SK-N-SH (cell line): ENCODE results near the gene TYSND1. TPM values are rescaled to one million over a fixed set of nuclear protein-coding genes. Genes with fewer than 3 reads are reported as not detected.
"Not testable (repeated sequence)": the region's sequence is repeated elsewhere in the genome, so short reads cannot be mapped to it uniquely, and the experiment has no call there.

Experiments used
- CTCF ChIA-PET: fragments of 300-600, 350-600 bp; formaldehyde crosslinking; extraction: SDS; loops from one replicate; lab custom pipeline; 2021; lab: Yijun Ruan, JAX
- POLR2A ChIA-PET: fragments of 350-600 bp; sonication (Branson Sonifier 250); formaldehyde crosslinking; extraction: SDS; loops from one replicate; lab custom pipeline; 2020; ENCODE audit warnings: antibody characterized with exemption, inconsistent platforms; lab: Yijun Ruan, JAX
- DNase-seq: peaks from one replicate; pipeline ENCODE4 v3.0.0; 2012
- H2AFZ ChIP-seq: fragments of 200-600 bp; sonication (generic); 2 replicates; pipeline ENCODE4 v1.8.1; 2016; ENCODE audit warnings: antibody characterized with exemption, mild to moderate bottlenecking, low read depth
- H3F3A ChIP-seq: fragments of 200-600 bp; sonication (generic); replicated peaks from 2 replicates; pipeline ENCODE3; 2016; ENCODE audit warnings: antibody characterized with exemption, mild to moderate bottlenecking; ENCODE audit not compliant: insufficient read depth
- H3K27ac ChIP-seq, 2 experiments: fragments of 200-500 bp in 1 of 2; fragments of 200-600 bp in 1 of 2; sonication (Bioruptor generic) in 1 of 2; sonication (generic), shearing (Covaris generic) in 1 of 2; 2 replicates each; pipeline versions ENCODE4 v1.5.1 to v1.6.1; 2014 to 2016; ENCODE audit warnings: low read depth in 2 of 2, inconsistent platforms in 1 of 2, low read length in 1 of 2, mild to moderate bottlenecking in 1 of 2, mixed read lengths in 1 of 2
- H3K27me3 ChIP-seq: fragments of 200-600 bp; sonication (generic), shearing (Covaris generic); 2 replicates; pipeline ENCODE4 v1.6.1; 2016; ENCODE audit warnings: mixed run types; ENCODE audit not compliant: insufficient read depth
- H3K36me3 ChIP-seq, 2 experiments: fragments of 200-500 bp in 1 of 2; fragments of 200-600 bp in 1 of 2; sonication (Bioruptor generic) in 1 of 2; sonication (generic) in 1 of 2; replicated peaks in 1 of 2; 2 replicates each; pipeline versions ENCODE3 to v1.5.1; 2014 to 2016; ENCODE audit warnings: low read length in 1 of 2, mild to moderate bottlenecking in 1 of 2; ENCODE audit not compliant: insufficient read depth in 2 of 2, control insufficient read depth in 1 of 2
- H3K4me1 ChIP-seq, 2 experiments: fragments of 200-500 bp in 1 of 2; fragments of 200-600 bp in 1 of 2; sonication (Bioruptor generic) in 1 of 2; sonication (generic), shearing (Covaris generic) in 1 of 2; 2 replicates each; pipeline versions ENCODE4 v1.5.1 to v1.6.1; 2014 to 2016; ENCODE audit warnings: low read depth in 1 of 2, low read length in 1 of 2, mixed run types in 1 of 2; ENCODE audit not compliant: insufficient read depth in 2 of 2, control insufficient read depth in 1 of 2
- H3K4me2 ChIP-seq: fragments of 200-600 bp; sonication (generic), shearing (Covaris generic); 2 replicates; pipeline ENCODE4 v1.6.1; 2017; ENCODE audit warnings: mixed run types
- H3K4me3 ChIP-seq, 2 experiments: fragments of 200-500 bp in 1 of 2; fragments of 200-600 bp in 1 of 2; sonication (Bioruptor generic) in 1 of 2; sonication (generic), shearing (Covaris generic) in 1 of 2; 2 replicates each; pipeline versions ENCODE4 v1.5.1 to v1.8.1; 2014 to 2016; ENCODE audit warnings: low read depth in 2 of 2, inconsistent platforms in 1 of 2, low read length in 1 of 2, mild to moderate bottlenecking in 1 of 2, mixed read lengths in 1 of 2, moderate library complexity in 1 of 2
- H3K79me2 ChIP-seq: fragments of 200-600 bp; sonication (generic); 2 replicates; pipeline ENCODE4 v1.8.1; 2017; ENCODE audit warnings: mild to moderate bottlenecking; ENCODE audit not compliant: insufficient read depth
- H3K9ac ChIP-seq: fragments of 200-600 bp; sonication (generic); 2 replicates; pipeline ENCODE4 v1.6.1; 2017; ENCODE audit warnings: mixed run types
- H3K9me2 ChIP-seq: fragments of 200-600 bp; sonication (generic); 2 replicates; pipeline ENCODE4 v1.6.1; 2017; ENCODE audit warnings: mixed run types
- H3K9me3 ChIP-seq: fragments of 200-600 bp; sonication (generic); 2 replicates; pipeline ENCODE4 v1.6.1; 2017; ENCODE audit warnings: mixed run types, mild to moderate bottlenecking, moderate library complexity
- H4K20me1 ChIP-seq: fragments of 200-600 bp; sonication (generic); 2 replicates; pipeline ENCODE4 v1.6.1; 2017; ENCODE audit warnings: mild to moderate bottlenecking, mixed run types; ENCODE audit not compliant: insufficient read depth
- EP300 ChIP-seq, 2 experiments: IDR thresholded peaks; 2 replicates each; pipeline versions ENCODE4 v1.4.0 to v1.6.1; 2012; ENCODE audit warnings: borderline replicate concordance in 1 of 2, low read depth in 1 of 2, low read length in 1 of 2
- FOSL2 ChIP-seq: IDR thresholded peaks from 2 replicates; pipeline ENCODE4 v1.4.0; 2012; ENCODE audit warnings: low read depth, mild to moderate bottlenecking, moderate library complexity, borderline replicate concordance
- MAX ChIP-seq: IDR thresholded peaks from 2 replicates; pipeline ENCODE4 v1.4.0; 2012; ENCODE audit warnings: low read depth
- NRF1 ChIP-seq: IDR thresholded peaks from 2 replicates; pipeline ENCODE4 v1.6.1; 2012; ENCODE audit warnings: low read depth, mild to moderate bottlenecking, low read length
- POLR2AphosphoS5 ChIP-seq: IDR thresholded peaks from 2 replicates; pipeline ENCODE4 v1.6.1; 2012; ENCODE audit warnings: low read depth, low read length
- TAF1 ChIP-seq: IDR thresholded peaks from 2 replicates; pipeline ENCODE4 v1.6.1; 2012; ENCODE audit warnings: low read depth, mild to moderate bottlenecking, low read length, moderate library complexity, borderline replicate concordance
- TEAD4 ChIP-seq: IDR thresholded peaks from 2 replicates; pipeline ENCODE4 v1.4.0; 2012; ENCODE audit warnings: mild to moderate bottlenecking, borderline replicate concordance; ENCODE audit not compliant: insufficient read depth
- YY1 ChIP-seq: IDR thresholded peaks from 2 replicates; pipeline ENCODE4 v1.4.0; 2012; ENCODE audit warnings: low read depth, mild to moderate bottlenecking
- ZBTB33 ChIP-seq: IDR thresholded peaks from 2 replicates; pipeline ENCODE4 v1.4.0; 2012; ENCODE audit warnings: low read depth, borderline replicate concordance
- WGBS: methylation state at CpG from one replicate; pipeline ENCODE4 v1.1.6; 2017; ENCODE audit warnings: low lambda C conversion rate; 5-methylcytosine and 5-hydroxymethylcytosine counted together
- polyA plus RNA-seq, 3 experiments: library from polyadenylated mRNA; depleted of rRNA; stranded (reverse); fragments of >200 nt; gene quantifications; 2 replicates each; pipeline ENCODE4 v1.2.3, GENCODE V29; 2012

The TYSND1 gene
- polyA plus RNA-seq, 1 of the 3 experiments (the other 2 are of a cell fraction), result 7.4 TPM

GRCh38 chr10:70160798-70161197, 14.3 kb upstream of the TYSND1 start:
- H3K27ac ChIP-seq, result no peak overlapping the region
- POLR2A ChIA-PET, result no interaction called here
- H3K9me2 ChIP-seq, result no peaks in the 10 kb centered on the region
- peaks cover 75 to 78% of the 10 kb centered on the region in 2 experiments for H3K36me3 ChIP-seq
- WGBS, result 42% methylated on average over 1 of the region's 1 CpG
- H3K9me3 ChIP-seq, result no peaks in the 10 kb centered on the region
- no peak for DNase-seq
- H3K4me1 ChIP-seq, result peaks cover 0 to 10% of the 10 kb centered on the region in 2 experiments; a peak in 3 of 4 replicates
- no peak overlapping the region for H2AFZ ChIP-seq
- peaks cover 70% of the 10 kb centered on the region for H4K20me1 ChIP-seq
- H3K9ac ChIP-seq, result no peak overlapping the region
- no peak overlapping the region for H3K4me3 ChIP-seq
- TF ChIP-seq EP300 (IDR thresholded peaks at IDR 0.05; ENCODE audit: borderline replicate concordance in 1 of 2, low read depth in 1 of 2, low read length in 1 of 2) (no peak), YY1 (no peak), FOSL2 (no peak), TAF1 (no peak), POLR2AphosphoS5 (no peak), NRF1 (no peak), TEAD4 (no peak), ZBTB33 (no peak), MAX (no peak)
- TF ChIP-seq, all 33 proteins: peak for 0
- Histone ChIP-seq H3K27me3 (no peaks in the 10 kb centered on the region), H3F3A (peaks cover 15% of the 10 kb centered on the region), H3K4me2 (no peak overlapping the region), H3K79me2 (peaks cover 96% of the 10 kb centered on the region)
- CTCF ChIA-PET, result interaction anchor here (0.6 to 1.2 kb wide), 5 partner anchors 13 to 194 kb away, joined by 3 to 6 read pairs (median 4); no protein-coding TSS in a partner anchor

GRCh38 chr10:70159366-70159765, 12.9 kb upstream of the TYSND1 start:
- H3K9me2 ChIP-seq, H3K9ac ChIP-seq, POLR2A ChIA-PET, H3K9me3 ChIP-seq, DNase-seq, H3K4me2 ChIP-seq, H3K27ac ChIP-seq, H3K27me3 ChIP-seq, H2AFZ ChIP-seq, H3K4me3 ChIP-seq: not testable (repeated sequence)
- peaks cover 94% of the 10 kb centered on the region for H3K79me2 ChIP-seq
- H3F3A ChIP-seq, result peaks cover 15% of the 10 kb centered on the region
- H3K4me1 ChIP-seq, result peaks cover 0 to 10% of the 10 kb centered on the region in 2 experiments; a peak in 3 of 4 replicates
- peaks cover 82 to 83% of the 10 kb centered on the region in 2 experiments for H3K36me3 ChIP-seq
- peaks cover 57% of the 10 kb centered on the region for H4K20me1 ChIP-seq
- WGBS, result 85% methylated on average over 3 of the region's 3 CpGs
- CTCF ChIA-PET, result interaction anchor here (1.5 kb wide), 1 partner anchor 13 kb away, joined by 5 read pairs; the partner anchor contains the start of gene TYSND1
